Hematopoietic multipotent progenitor cell (in vitro differentiated cells): ENCODE data around the gene PTPN6. TPM values are rescaled to one million over a fixed set of nuclear protein-coding genes. Genes with fewer than 3 reads are reported as not detected.
A peak's percentile ranks its signal among the peaks of the same experiment; 100 is the strongest.

Source experiments
- DNase-seq, 3 donors: peaks; one replicate each; pipeline ENCODE4 v3.0.0-alpha.2; 2011 to 2015; ENCODE audit warnings: low read depth in 2 of 3, low spot score in 2 of 3
- small RNA-seq: library from RNA; depleted of rRNA; stranded (forward); fragments of <200 nt; gene quantifications from one replicate; pipeline ENCODE3, GENCODE V24; 2012
- total RNA-seq: library from RNA; depleted of rRNA; stranded (reverse); fragments of >200 nt; gene quantifications from one replicate; pipeline ENCODE4 v1.2.3, GENCODE V29; 2012

The PTPN6 gene
- total RNA-seq, 1 donor: 403 TPM

DNA sequence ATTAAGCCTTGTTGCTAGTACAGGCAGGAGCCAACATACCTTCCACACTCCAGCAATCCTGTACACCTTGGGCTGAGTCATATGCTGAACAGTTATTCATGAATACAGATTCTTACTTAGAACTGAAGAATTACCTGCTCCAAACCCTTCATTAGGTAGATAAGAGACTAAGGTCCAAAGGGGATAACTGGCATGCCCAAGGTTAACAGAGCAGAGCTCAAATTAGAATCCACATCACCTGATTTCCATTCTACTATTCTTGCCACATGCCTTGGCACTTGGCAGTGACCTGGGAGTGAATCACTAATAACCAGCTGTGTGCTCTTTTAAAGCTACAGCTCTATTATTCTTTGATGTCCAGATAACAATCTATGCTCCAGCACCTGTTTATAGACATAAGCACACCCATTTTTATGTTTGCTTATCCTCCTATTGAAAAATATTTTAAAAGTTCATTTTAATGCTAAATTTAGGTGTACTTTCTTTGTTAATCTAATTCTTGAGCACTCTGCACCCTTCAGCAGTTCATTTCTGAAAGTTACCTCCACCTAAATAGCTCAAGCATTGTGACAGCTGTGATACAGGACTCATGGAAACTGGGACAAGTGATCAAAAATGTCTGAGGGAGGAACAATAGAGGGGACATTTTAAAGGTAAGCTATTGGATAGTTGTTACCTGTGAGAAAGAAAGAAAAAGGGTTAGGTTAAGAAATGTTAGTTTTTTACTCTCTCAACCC lies 47.7 kb downstream of the PTPN6 start:
- no peak for DNase-seq

DNA sequence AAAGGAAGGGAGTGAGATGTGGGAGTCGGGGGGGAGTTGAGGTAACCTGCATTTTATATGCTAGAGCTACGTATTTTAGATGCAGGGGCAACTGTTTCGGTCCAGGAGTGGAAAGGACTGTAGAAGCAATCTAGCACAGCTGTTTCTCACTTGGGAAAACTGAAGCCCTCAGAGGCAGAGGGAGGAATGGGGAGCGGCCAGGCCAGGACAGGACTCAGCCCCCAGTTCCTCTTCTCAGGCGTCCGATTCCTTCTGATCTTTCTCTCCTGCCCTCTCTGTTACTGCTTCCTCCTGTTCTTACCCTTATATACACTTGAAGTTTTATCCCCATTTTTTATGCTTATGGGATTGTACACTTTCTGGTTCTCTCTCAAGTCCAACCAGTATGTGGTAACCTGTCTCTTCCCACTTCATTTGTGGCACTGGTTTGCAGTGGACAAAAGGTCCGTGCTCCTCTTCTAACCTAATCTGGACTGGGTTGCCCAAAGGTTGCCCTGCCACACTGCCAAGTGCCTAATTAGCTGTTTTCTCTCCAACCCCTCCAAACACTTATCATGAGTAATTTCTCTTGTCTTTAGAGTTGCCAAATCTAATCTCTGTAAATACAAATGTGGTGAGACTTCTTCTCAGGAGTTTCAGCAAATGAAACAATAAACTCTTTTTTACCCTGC lies 50.9 kb downstream of the PTPN6 start:
- DNase-seq: no peak

DNA sequence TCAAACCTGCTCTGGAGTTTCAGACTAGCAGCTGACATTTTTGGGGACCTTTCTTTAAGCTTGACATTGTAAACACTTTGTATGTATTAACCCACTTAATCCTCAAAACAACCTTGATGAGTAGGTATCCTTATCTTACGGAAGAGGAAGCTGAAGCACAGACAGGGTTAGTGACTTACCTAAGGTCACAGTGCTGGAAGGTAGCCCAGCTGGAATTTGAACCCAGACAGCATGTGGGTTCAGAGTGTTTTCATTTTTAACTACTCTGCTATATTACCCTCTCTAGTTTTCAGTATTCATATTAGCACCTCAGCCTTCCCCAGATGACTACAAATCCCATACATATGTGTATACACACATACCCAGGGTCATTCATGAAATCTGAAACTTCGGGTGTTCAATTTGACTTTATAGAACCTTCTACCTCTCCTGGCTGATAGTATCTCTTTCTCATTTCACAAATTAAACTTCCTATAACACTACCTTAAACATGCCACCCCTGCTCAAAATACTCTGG lies 53.2 kb downstream of the PTPN6 start:
- no peak for DNase-seq

DNA sequence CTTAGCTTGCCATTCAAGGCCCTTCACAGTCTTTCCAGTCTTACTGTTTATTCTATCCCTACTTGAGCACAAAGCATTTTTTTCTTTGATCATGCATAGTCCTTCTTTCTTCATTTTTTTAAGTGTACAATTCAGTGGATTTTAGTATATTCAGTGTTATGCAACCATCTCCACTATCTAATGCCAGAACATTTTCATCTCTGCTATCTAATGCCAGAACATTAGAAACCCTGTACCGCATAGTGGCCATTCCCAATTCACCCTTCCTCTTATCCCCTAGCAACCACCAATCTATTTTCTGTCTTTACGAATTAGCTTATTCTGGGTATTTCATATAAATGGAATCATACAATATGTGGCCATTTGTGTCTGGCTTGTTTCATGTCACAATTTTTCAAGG lies 53.7 kb downstream of the PTPN6 start:
- DNase-seq: no peak

DNA sequence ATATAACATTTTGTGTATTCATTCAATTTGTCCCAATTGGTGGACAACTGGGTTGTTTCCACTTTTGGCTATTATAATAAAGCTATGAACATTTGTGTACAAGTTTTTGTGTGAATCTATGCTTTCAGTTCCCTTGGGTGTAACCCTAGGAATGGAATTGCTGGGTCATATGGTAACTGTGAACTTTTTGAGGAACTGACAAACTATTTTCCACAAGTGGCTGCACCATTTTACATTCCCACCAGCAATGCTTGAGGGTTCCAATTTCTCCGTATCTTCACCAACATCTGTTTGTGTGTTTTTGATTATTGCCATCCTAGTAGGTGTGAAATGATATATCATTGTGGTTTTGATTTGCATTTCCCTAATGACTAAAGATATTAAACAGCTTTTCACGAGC lies 54.2 kb downstream of the PTPN6 start:
- peak in 1 of 3 donors; percentile 56 for DNase-seq

DNA sequence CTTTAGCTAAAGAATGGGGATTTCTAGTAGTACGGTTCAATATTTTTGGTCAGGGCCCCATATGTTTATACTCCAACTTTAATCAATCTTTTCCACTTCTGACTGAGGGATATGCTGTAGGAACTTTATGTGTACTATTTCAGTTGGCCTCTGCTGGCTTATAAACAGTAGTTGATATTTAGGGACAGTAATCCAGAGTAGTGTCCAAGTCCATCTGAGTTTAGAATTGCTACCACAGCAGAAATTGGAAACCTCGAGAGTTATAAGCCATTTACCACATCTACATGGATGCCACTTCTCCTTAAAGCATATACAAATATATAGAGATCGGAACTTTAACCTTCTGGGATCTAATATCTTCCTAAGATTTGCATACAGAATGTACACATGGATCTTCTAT lies 55.5 kb downstream of the PTPN6 start:
- DNase-seq: no peak

DNA sequence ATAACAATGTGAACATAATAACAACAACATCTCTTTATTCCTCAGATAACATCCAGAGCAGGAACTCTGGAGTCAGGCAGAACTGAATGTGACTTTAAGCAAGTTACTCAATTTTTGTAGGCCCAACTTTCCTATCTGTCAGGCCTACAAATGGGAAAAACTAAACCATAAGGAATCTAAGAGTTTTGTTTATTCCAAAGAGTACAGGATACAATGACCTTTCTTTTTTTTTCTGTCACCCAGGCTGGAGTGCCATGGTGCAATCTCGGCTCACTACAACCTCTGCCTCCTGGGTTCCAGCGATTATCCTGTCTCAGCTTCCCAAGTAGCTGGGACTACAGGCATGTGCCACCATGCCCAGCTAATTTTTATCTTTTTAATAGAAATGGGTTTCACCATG lies 57.7 kb downstream of the PTPN6 start:
- no peak for DNase-seq

DNA sequence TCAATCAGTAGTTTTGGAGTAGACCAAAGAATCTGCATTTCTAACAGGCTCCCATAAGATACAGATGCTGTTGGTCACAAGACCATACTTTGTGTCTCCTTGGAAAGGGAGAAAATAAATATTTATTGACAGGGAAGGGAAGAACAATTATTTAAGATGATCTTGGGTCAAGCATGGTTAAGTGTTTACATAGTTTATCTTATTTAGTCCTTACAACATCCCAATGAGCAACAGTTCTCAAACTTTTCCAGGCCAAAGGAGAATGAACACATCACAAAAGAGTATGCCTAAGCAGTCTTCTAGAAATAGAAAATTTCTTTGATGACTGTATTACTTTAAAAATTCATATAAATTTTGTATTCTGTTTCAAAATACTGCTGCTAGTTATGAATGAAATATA lies 58.4 kb downstream of the PTPN6 start:
- no peak for DNase-seq

Small RNAs within 50 kb of the gene (small RNA-seq; reads per million reads assigned to genes)
- 12.5 reads per million, percentile 93 among the genes with 10 or more reads in this experiment for gene MIR141
- gene MIR200C: 36.0 reads per million, percentile 96 among the genes with 10 or more reads in this experiment
- gene RNU7-1: not detected
- gene SCARNA12: 3.4 reads per million, percentile 81 among the genes with 10 or more reads in this experiment

Other genes starting within 250 kb of the PTPN6 start
- gene COPS7A, start 227.3 kb upstream of the PTPN6 start, total RNA-seq: 55.7 TPM
- 213 TPM for gene MLF2, start 198.2 kb upstream of the PTPN6 start, total RNA-seq
- 27.7 TPM for gene PTMS, start 185.0 kb upstream of the PTPN6 start, total RNA-seq
- gene LAG3, start 178.8 kb upstream of the PTPN6 start, total RNA-seq: 12.1 TPM
- 3.8 TPM for gene CD4, start 161.8 kb upstream of the PTPN6 start, total RNA-seq
- 29.6 TPM for gene GPR162, start 129.5 kb upstream of the PTPN6 start, total RNA-seq
- gene P3H3, start 122.9 kb upstream of the PTPN6 start, total RNA-seq: 13.2 TPM
- gene GNB3, start 110.4 kb upstream of the PTPN6 start, total RNA-seq: 1.9 TPM
- gene CDCA3, start 100.1 kb upstream of the PTPN6 start, total RNA-seq: 3.5 TPM
- 78.1 TPM for gene USP5, start 99.2 kb upstream of the PTPN6 start, total RNA-seq
- 440 TPM for gene TPI1, start 83.8 kb upstream of the PTPN6 start, total RNA-seq
- gene SPSB2, start 78.1 kb upstream of the PTPN6 start, total RNA-seq: 10.8 TPM
- gene LRRC23, start 46.5 kb upstream of the PTPN6 start, total RNA-seq: 16.2 TPM
- gene ENO2, start 36.8 kb upstream of the PTPN6 start, total RNA-seq: 14.0 TPM
- gene ATN1, start 23.4 kb upstream of the PTPN6 start, total RNA-seq: 25.0 TPM
- not detected for gene RNU7-1, start 7.5 kb upstream of the PTPN6 start, total RNA-seq
- gene C12orf57, start 7.3 kb upstream of the PTPN6 start, total RNA-seq: 336 TPM
- 344 TPM for gene PHB2, start 19.3 kb downstream of the PTPN6 start, total RNA-seq
- gene EMG1, start 19.6 kb downstream of the PTPN6 start, total RNA-seq: 22.4 TPM
- gene LPCAT3, start 67.1 kb downstream of the PTPN6 start, total RNA-seq: 33.1 TPM
- 0.81 TPM for gene C1S, start 109.4 kb downstream of the PTPN6 start, total RNA-seq
- 11.0 TPM for gene C1R, start 141.1 kb downstream of the PTPN6 start, total RNA-seq
- 71.9 TPM for gene C1RL, start 157.9 kb downstream of the PTPN6 start, total RNA-seq
- under 0.01 TPM for gene RBP5, start 177.5 kb downstream of the PTPN6 start, total RNA-seq
- 53.9 TPM for gene CLSTN3, start 179.0 kb downstream of the PTPN6 start, total RNA-seq
- gene PEX5, start 238.3 kb downstream of the PTPN6 start, total RNA-seq: 32.3 TPM